GM21737 (cell line): Measurements from ENCODE around the gene RHOV.

Source experiments
- ATAC-seq: cut with Tn5 transposase; IDR thresholded peaks from one replicate; pipeline ENCODE4 v1.9.1; 2021; ENCODE audit warnings: mild to moderate bottlenecking, moderate library complexity; ENCODE audit not compliant: unreplicated experiment

Gene RHOV

GRCh38 chr15:40873694-40874561 is at the start of gene RHOV:
Gene RHOV, minus strand, starts transcription at chr15:40874234. Its CDS starts 95 bp downstream, at chr15:40874139.
- peak; percentile 47 for ATAC-seq

GRCh38 chr15:40923551-40923950 is 49.5 kb upstream of the RHOV start:
- no peak for ATAC-seq

GRCh38 chr15:40922608-40923005 is 48.6 kb upstream of the RHOV start:
- no peak for ATAC-seq

GRCh38 chr15:40921949-40922607 is 48.0 kb upstream of the RHOV start:
- ATAC-seq, result no peak

GRCh38 chr15:40918799-40919392 is 44.9 kb upstream of the RHOV start:
- ATAC-seq, result no peak

- no peak for ATAC-seq
Measured at GRCh38 chr15:40918146-40918798, 44.2 kb upstream of the RHOV start.

- no peak for ATAC-seq
Measured at GRCh38 chr15:40917585-40917984, 43.6 kb upstream of the RHOV start.

- ATAC-seq, result no peak
Measured at GRCh38 chr15:40915679-40916078, 41.6 kb upstream of the RHOV start.

- no peak for ATAC-seq
Measured at GRCh38 chr15:40915116-40915661, 41.2 kb upstream of the RHOV start.

GRCh38 chr15:40914486-40914885 is 40.5 kb upstream of the RHOV start:
- ATAC-seq, result no peak

- ATAC-seq, result no peak
Measured at GRCh38 chr15:40914013-40914412, 40.0 kb upstream of the RHOV start.

GRCh38 chr15:40912478-40912877 is 38.4 kb upstream of the RHOV start:
- ATAC-seq, result no peak

- no peak for ATAC-seq
Measured at GRCh38 chr15:40911693-40912092, 37.7 kb upstream of the RHOV start.

- ATAC-seq, result no peak
Measured at GRCh38 chr15:40911141-40911540, 37.1 kb upstream of the RHOV start.

- no peak for ATAC-seq
Measured at GRCh38 chr15:40909662-40910630, 35.9 kb upstream of the RHOV start.

- no peak for ATAC-seq
Measured at GRCh38 chr15:40908095-40908494, 34.1 kb upstream of the RHOV start.

- ATAC-seq, result no peak
Measured at GRCh38 chr15:40906991-40907802, 33.2 kb upstream of the RHOV start.

GRCh38 chr15:40906091-40906990 is 32.3 kb upstream of the RHOV start:
- peak; percentile 79 for ATAC-seq
